HTERT RPE-1 (cell line): ENCODE data around the gene PERM1.

ENCODE experiments used
- in situ Hi-C: fragments of 300-500 bp; cut with MboI; formaldehyde crosslinking; loops from 4 replicates; pipeline ENCODE4 v1.14.3; 2020; ENCODE audit warnings: low sequenced_read_pairs

Gene PERM1

DNA sequence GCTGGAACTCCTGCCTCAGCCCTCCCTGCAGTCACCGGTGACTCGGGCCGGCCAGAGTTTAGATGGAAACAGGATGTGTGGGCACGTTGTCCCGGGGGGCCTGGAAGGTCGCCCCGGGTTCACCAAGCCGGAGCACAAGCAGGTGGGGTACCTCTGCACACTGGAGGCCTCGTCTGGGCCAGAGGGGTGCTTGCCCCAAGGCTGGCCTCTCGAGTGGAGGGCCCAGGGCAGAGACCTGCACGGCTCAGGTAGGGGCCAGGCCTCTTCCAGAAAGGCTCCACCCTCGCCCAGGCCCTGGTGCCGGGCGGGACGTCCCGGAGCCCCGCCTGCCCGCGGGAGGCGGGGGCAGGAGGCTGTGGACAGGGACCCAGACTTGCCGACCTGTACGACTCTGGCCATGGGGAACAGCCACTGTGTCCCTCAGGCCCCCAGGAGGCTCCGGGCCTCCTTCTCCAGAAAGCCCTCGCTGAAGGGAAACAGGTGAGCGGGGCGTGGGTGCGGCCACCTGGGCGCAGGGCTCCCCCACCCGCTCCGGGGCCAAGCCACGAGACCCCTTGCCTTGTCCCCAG lies 15.7 kb downstream of the PERM1 start, which contains the start of gene PLEKHN1:
PLEKHN1 (plus strand) TSS at position 348 of the 569 bp plus-strand sequence; CDS start at position 398, 50 bp downstream.
- in situ Hi-C loops, result no loop called here

DNA sequence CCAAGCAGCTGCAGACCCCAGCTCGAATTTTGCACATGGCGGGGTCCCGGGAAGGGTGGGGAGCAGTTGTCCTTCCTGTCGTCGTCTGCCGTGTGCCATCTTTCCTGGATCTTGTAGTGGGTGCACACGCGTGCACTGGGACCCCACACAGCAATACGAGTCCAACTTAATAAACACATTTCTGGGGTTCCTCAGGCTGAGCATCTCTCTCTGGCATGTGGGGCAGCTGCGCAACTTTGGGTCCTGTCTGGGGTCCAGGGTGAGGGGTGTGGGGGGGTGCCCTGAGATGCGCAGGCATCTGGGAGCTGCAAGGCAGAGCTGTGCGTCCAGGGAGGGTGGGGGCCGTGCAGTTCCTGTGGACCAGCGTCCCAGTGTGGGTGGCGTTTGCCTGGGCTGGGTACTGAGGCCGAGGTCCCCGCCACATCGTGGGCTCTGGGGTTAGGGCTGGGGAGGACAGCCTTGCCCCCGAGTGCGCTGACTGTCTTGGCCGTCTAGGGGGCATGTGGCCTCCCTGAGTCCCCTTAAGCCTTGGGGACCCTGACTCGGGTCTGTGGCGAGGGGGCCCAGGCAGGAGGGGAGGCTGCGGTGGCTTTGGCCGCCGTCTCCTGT lies 16.3 kb downstream of the PERM1 start:
- in situ Hi-C loops, result no loop called here

DNA sequence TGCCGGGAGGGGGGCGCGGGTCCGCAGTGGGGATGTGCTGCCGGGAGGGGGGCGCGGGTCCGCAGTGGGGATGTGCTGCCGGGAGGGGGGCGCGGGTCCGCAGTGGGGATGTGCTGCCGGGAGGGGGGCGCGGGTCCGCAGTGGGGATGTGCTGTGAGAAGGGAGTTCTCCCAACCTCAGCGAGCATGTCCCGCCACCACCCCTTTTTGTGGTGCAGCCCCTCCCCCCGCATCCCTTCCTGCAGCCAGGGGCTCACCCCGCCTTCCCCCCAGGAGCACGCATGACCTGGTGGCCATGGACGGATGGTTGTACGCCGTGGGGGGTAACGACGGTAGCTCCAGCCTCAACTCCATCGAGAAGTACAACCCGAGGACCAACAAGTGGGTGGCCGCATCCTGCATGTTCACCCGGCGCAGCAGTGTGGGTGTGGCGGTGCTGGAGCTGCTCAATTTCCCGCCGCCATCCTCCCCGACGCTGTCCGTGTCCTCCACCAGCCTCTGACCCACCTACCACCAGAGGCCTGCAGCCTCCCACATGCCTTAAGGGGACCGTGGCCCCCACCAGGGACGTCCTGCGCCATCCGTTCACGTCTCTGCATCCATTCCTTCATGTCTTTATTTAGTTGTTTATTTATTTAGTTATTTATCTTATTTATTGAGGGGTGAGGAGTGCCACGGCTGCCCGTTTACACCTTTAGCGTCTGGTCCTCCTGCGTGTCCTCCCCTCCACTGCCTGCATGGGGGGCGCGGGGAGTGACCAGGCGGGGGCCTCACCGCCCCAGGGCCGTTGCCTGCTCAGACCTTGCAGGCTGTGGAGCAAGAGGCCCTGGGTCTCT lies 17.0 kb downstream of the PERM1 start:
- in situ Hi-C loops, result no loop called here

DNA sequence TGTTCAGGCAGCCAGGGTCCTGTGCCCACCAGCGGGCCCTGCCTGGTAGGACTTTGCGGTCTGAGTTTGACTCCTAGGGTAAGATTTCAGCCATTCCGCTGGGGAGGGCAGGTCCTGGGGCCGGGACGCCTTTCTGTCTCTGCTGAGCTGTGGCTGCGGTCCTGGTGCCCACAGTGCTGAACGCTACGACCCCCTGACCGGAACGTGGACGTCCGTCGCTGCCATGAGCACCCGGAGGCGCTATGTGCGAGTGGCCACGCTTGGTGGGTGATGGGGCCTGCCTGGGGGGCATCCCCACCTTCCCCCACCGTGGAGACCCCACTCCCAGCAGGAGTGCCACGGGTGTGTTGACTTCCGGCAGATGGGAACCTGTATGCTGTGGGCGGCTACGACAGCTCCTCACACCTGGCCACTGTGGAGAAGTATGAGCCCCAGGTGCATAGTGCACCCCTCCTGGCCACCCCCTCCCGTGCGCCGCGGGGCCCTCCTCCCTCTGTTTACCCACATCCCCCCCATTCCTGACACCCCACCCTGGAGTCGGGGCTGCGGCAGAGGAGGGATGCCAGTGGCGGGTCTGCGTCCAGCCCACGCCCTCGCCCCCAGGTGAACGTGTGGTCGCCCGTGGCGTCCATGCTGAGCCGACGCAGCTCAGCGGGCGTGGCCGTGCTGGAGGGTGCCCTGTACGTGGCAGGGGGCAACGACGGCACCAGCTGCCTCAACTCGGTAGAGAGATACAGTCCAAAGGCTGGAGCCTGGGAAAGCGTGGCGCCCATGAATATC lies 18.0 kb downstream of the PERM1 start:
- in situ Hi-C loops, result no loop called here

DNA sequence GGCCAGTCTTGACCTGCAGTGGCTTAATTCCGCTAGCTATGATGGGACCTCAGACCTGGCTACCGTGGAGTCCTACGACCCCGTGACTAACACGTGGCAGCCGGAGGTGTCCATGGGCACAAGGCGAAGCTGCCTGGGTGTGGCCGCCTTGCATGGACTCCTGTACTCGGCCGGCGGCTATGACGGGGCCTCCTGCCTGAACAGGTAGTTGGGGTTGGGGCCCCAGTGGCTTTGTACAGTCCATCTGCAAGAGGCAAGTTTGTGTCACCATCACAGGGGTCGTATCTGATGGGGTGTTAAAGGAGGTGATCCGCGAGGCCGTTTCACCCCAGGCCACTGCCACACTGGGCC lies 18.6 kb downstream of the PERM1 start:
- in situ Hi-C loops, result no loop called here

DNA sequence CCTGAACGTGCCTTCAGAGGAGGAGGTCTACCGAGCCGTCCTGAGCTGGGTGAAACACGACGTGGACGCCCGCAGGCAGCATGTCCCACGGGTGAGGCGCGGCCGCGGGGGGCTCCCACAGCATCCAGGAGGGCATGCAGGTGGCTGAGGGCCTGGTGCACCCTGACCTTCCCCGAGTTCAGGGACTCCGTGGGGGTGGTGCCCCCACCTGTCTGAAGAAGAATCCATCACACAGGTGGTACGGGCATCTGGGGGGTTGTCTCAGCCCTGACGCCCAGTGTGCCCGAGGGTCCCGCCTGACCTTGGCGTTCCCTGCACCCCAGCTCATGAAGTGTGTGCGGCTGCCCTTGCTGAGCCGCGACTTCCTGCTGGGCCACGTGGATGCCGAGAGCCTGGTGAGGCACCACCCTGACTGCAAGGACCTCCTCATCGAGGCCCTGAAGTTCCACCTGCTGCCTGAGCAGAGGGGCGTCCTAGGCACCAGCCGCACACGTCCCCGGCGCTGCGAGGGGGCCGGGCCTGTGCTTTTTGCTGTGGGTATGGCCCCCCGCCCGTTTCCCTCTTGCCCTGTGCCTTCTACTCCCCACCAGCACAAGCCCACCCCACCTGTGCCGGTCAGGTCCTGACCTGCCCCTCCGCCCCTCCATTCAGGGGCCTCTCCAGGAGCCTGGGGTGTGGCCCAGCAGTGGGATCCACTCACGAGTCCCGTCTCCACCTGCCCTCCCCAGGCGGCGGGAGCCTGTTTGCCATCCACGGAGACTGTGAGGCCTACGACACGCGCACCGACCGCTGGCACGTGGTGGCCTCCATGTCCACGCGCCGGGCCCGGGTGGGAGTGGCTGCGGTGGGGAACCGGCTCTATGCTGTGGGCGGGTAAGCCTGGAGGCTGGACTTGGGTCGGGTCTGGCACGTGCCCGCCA lies 19.3 kb downstream of the PERM1 start:
- in situ Hi-C loops, result no loop called here

DNA sequence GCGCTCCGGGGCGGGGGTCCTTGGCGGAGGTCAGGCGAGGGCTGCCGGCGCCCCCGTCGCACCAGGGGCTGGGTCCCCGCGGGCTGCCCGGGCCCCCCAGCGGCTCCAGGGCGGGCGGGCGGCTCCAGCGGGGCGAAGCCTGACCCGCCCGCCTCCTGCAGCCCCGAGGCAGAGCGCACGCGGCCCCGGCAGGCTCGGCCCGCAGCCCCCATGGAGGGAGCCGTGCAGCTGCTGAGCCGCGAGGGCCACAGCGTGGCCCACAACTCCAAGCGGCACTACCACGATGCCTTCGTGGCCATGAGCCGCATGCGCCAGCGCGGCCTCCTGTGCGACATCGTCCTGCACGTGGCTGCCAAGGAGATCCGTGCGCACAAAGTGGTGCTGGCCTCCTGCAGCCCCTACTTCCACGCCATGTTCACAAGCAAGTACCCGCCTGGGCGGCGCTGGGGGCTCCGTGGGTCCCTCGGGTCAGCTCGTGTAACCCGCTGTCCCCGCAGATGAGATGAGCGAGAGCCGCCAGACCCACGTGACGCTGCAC lies 20.7 kb downstream of the PERM1 start:
- in situ Hi-C loops, result no loop called here

DNA sequence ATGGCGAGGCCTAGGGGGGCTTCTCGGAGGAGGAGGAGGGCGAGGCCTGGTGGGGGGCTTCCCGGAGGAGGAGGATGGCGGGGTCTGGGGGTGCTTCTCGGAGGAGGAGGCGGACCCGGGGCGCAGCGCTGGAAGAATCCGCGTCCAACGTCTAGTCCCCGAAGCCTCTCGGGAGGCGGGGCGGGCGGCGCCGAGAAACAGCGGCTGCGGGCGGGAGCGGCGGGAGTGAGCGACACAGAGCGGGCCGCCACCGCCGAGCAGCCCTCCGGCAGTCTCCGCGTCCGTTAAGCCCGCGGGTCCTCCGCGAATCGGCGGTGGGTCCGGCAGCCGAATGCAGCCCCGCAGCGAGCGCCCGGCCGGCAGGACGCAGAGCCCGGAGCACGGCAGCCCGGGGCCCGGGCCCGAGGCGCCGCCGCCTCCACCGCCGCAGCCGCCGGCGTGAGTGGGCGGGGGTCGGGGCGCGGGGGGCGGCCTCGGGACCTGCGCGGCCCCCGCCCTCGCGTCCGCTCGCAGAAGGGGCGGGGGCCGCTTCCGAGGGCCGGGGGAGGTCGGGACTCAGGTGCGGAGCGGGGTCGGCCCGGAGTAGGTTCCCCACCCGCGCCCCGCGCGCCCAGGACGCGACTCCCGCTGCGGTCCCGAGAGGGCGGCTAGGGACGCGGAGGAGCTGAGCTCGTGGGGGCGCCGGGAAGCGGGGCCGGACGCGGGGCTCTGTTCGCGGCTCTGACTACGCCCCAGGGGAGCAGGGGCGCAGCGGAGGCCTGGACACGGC lies 21.3 kb downstream of the PERM1 start, which contains the start of gene KLHL17:
KLHL17 (plus strand) TSS at position 222 of the 769 bp plus-strand sequence; CDS start at position 332, 110 bp downstream.
- in situ Hi-C loops, result no loop called here

DNA sequence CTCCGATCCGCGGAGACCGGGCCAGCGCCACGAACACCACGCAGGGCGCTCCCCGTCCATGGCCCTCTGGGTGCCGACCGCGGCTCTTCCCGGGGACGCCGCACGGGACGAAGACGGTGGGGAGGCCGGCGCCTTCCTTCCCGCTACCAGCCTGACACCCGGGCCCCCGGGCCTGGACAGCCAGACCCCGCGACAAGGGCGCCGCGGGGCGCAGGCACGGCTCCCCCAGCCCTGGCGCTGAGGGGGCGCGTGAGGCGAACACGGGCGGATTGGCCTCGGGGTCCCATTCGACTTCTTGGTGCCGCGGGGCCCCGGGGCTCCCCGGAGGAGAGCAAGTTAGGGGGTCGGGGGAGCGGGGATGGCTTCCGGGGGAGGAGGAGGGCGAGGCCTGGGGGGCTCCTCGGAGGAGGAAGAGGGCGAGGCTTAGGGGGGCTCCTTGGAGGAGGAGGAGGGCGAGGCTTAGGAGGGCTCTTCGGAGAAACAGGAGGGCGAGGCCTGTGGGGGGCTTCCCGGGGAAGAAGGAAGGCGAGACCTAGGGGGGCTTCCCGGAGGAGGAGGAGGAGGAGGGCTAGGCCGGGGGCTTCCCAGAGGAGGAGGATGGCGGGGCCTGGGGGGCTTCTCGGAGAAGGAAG lies 22.0 kb downstream of the PERM1 start:
- in situ Hi-C loops, result no loop called here

DNA sequence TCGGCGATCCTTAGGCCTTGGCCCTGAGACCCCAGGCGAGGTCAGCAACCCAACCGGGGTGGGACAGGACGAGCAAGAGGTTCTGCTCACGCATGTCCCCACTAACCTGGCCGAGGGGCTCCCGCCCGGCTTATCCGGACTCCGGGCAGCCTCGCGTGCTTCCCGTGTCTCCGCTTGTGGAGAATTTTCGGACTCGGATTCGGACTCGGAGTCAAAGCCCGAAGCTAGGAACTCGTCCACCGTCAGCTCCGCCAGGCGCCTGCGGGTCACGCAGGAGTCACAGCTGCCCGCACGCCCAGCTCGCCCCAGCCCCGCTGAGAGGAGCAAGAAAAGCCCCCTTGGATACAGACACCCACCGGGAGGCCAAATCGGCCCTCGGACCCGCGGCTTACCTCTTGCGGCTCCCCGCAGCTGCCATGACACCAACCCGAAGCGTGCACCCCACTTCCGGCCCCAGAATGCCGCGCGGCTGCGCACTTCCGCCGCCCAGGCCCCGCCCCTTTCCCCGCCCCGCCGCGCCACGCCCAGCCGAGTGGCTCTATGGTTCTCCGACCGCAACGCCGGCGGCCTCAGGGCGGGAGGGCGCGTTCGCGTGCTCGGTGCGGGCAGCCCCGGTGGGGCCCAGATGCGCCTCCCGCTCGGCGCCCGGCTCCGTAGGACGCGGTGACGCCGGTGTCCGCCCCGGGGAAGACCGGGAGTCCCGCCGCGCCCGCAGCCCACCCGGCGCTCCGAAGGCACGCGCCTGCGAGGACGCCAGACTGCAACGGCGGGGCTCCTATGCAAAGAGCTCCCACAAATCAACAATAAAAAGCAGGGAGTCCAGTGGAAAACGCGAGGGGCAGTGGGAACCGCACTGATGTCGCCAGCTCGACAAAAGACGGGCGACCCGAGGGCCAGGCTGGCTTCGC lies 22.8 kb downstream of the PERM1 start, which contains the start of gene NOC2L:
NOC2L (minus strand) TSS at position 434 of the 908 bp plus-strand sequence; CDS start at position 418, 16 bp downstream.
- in situ Hi-C loops, result no loop called here

DNA sequence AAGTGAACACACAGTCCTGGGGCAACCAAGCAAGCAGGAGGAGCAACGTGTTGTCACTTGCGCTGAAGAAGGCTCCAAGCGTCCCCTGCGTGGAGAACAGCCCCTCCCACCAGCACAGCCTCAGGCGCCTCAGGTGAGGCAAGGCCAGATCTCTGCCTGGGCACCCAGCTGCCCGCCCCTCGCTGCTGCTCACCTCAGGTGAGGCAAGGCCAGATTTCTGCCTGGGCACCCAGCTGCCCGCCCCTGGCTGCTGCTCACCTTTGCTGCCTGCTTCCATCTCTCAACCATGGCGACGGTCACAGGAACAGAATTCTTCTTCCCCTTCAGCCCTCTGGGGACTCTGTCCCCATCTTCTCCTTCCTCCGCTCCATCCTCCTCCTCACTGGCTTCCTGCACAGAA lies 25.3 kb downstream of the PERM1 start:
- in situ Hi-C loops, result no loop called here

DNA sequence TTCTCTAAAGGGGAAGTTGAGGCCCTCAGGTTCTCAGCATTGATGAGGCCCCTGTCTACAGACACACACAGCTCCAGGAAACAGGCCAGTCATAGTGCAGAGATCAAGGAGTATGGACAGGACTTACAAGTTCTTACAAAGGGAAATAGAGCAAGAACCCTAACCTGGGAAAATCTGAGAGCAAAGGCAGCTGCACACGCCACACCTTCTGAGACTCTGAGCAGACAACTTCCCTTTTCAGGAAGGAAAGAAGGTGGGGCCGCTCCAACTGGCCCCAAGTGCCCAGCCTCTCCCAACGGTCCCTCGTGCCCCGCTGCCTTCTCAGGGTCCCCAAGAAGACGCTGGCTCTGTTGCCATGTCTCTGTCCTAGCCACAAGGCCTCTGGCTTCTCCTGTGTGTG lies 26.4 kb downstream of the PERM1 start:
- in situ Hi-C loops, result no loop called here

DNA sequence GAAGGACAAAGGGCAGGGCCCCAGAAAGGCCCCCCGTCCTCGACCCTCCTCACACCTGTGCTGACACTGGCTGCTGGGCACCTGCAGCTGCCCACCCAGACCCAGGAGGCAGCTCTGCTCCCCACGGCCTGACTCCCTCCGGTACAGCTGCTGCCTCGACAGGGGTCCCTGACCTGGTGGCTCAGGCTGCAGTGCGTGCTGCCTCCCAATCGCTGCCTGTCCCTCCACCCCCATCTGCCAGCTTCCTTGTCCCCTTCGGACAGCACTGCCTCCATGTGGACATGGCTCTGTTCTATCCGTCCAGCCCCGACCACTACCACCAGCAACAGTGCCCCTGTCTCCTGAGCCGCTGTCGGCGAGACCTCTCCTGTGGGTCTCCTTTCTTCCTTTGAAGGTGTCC lies 27.0 kb downstream of the PERM1 start:
- in situ Hi-C loops, result no loop called here

DNA sequence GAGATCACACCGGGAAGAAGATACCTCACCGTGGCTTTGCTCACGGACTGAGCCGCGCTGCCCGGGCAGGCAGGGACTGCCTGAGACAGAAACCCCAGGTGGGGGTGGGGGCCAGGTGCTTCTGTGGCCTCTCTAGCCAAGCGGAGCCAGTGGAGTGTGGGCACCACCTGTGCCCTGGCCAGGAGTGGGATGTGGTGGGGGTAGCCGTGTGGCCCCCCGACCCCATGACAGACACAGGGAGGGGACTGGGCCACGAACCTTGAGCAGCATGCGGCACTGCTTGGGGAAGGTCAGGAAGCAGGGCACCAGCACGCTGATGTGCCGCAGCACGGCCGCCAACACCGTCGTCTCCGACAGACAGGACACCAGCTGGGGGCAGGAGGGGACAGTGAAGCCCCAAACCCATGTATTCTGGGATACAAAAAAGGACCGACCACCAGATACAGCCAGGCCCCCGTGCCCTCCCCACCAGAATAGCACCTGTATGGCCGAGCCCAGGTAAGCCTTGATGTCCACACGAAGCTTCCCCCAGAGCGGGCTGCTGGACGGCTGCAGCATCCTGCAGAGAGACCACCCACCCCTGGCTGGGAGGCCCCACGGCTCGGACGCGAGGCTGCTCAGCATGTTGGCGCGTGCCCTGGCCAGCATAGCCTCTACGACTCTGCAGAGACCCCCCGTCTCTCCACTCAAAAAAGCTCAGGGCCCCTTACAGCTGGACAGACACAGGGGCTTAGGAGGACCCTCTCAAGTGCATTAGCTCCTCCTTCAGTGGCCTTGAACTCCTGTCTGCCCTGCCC lies 28.2 kb downstream of the PERM1 start:
- in situ Hi-C loops, result no loop called here

DNA sequence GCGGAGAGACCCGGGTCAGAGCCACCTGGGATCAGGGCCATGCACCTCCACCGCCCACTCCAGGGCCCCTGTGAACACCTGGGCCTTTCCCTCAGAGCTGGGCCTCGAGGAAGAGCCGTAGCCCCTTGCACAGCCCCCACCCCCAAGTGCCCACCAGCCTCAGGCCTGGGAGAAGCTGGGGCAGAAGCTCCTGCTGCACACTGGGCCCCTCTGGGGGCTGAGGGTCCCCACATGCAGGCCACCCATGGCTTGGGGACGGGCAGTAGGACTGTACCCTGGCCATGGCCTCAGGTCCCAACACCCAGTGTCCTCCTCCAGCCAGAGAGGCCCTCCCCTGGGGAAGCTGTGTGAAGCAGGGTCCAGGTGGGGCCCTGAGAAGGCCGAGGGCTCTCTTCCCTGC lies 29.3 kb downstream of the PERM1 start:
- in situ Hi-C loops, result no loop called here

DNA sequence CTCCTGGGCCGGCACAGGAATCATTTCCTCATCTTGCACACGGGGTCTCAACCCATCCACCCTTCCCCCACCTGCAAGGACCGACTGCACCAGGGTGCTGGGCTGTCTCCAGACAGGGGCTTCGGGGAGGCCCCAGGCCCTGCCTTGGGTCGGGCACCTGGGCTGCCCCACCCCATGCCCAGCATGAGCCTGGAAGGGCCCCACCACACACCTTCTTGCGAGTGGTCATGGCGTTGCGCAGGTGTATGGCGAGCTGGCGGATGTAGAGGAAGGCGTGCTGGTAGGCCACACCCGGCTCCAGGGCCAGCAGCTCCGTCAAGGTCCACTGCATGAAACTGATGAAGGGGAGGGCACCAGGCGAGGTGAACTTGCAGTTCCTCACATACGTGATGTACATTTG lies 29.7 kb downstream of the PERM1 start:
- in situ Hi-C loops, result no loop called here

DNA sequence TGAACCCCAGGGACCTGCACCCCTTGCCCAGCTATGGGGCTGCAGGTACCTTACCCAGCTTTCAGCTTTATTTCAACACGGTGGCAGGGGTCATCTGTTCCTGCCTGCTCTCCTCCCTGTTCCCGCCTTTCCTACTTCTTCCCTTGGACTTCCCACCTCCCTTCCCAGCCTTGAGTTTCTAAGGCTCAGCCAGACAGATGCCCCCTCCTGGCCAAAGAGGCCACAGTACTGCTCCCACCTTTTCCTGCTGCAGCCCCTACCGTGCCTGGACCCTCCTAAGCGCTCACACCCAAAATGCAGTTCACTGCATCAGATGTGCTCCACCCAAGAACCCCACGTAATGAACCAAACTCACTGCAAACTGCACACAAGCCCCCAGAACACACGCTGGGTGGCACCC lies 30.5 kb downstream of the PERM1 start:
- in situ Hi-C loops, result no loop called here
